ENCODE measurements around the gene NR4A1. TPM values are rescaled to one million over a fixed set of nuclear protein-coding genes. Genes with fewer than 3 reads are reported as not detected.

NR4A1 gene
- polyA plus RNA-seq, 1 donor (not counting 4 experiments of a cell fraction or from before 2014, with no cell fraction given): 3.9 TPM

DNA sequence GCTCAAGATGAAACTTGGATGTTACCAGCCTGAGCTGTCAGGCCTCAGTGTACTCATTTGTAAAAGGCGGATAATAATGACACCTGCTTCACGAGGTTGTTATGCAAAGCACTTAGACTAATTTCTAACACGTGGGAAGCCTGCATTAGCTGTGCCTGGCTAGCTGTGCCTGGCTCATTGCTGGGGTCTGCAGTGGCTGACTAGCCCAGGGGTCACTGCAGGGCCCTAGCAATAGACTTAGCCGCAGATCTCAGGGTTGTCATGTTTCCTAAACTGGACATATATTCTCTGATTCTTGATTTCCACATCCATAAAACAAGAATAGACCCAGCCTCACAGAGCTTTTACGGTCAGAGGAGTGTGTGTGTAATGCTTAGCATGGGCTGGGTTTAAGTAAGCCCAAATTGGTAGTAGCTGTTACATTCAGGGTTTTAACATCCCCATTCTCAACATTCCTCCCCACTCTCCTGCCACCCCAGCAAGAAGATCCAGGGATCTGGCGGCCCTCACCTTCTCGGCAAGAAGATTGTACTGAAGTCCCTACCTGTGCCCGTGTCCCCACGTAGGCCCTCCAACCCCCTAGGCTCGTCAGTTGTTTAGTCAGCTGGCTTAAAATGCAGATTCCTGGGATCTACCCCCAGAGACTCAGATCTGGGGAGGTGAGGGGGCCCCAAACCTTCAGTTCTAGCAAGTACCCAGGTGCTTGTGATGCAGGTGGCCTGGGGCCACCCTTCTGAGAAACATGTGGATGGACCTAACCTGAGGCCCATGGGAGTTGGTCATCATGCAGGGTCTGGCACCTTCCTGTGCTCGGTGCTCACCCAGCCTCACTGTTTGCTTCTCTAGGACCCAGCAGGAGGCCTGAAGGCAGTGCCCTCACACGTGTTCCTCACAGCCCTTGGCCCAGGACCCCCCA lies 8.6 kb downstream of the NR4A1 start:
- no peak for TF ChIP-seq CTCF (optimal IDR thresholded peaks at IDR 0.05 in 1 of 3, IDR thresholded peaks at IDR 0.05 in 1 of 3, conservative IDR thresholded peaks at IDR 0.05 in 1 of 3; ENCODE audit: extremely low read depth in 1 of 3, insufficient read depth in 2 of 3, low read length in 3 of 3)
- TF ChIP-seq EZH2 (IDR thresholded peaks at IDR 0.05; ENCODE audit: low read length): no peak
- no peak overlapping the region for H3K27ac ChIP-seq (ENCODE audit: control insufficient read depth, insufficient read depth, low read length)
- H2AFZ ChIP-seq (ENCODE audit: control insufficient read depth, low read length): no peak overlapping the region
- no peaks in the 10 kb centered on the region for H3K9me3 ChIP-seq (ENCODE audit: control insufficient read depth, low read depth, low read length)
- H3K36me3 ChIP-seq (ENCODE audit: control insufficient read depth in 2 of 2, extremely low read depth in 1 of 2, insufficient read depth in 2 of 2, low read length in 2 of 2): no peaks in the 10 kb centered on the region
- no peak overlapping the region for H3K9ac ChIP-seq (ENCODE audit: control insufficient read depth, extremely low read depth, insufficient read depth, low read length)
- FAIRE-seq: no peak
- no peak overlapping the region for H3K4me2 ChIP-seq (ENCODE audit: control insufficient read depth, extremely low read depth, insufficient read depth, low read depth, low read length)
- no peaks in the 10 kb centered on the region for H4K20me1 ChIP-seq (ENCODE audit: control insufficient read depth, extremely low read depth, insufficient read depth, low read length)
- no peaks in the 10 kb centered on the region for H3K9me1 ChIP-seq (ENCODE audit: control insufficient read depth, extremely low read depth, insufficient read depth, low read length)
- DNase-seq (ENCODE audit: low read depth, low spot score): no peak
- no peaks in the 10 kb centered on the region for H3K4me1 ChIP-seq (ENCODE audit: control insufficient read depth, extremely low read depth, insufficient read depth, low read length)
- no peak overlapping the region for H3K4me3 ChIP-seq (ENCODE audit: control insufficient read depth in 2 of 3, extremely low read depth in 1 of 3, insufficient read depth in 2 of 3, low read depth in 1 of 3, low read length in 3 of 3)
- H3K27me3 ChIP-seq (ENCODE audit: control insufficient read depth, extremely low read depth, insufficient read depth, low read length): no peaks in the 10 kb centered on the region
- H3K79me2 ChIP-seq (ENCODE audit: control insufficient read depth, insufficient read depth, low read length): no peaks in the 10 kb centered on the region
- dilution Hi-C loops (cut with MboI; ENCODE audit: extremely low pct_ligation_motif_present, low sequenced_read_pairs): no loop called here

GRCh38 chr12:52060498-52061177 lies 9.4 kb downstream of the NR4A1 start:
- H3K4me3 ChIP-seq (ENCODE audit: control insufficient read depth in 2 of 3, extremely low read depth in 1 of 3, insufficient read depth in 2 of 3, low read depth in 1 of 3, low read length in 3 of 3): no peak overlapping the region
- FAIRE-seq: no peak
- no peak for DNase-seq (ENCODE audit: low read depth, low spot score)
- H3K9me3 ChIP-seq (ENCODE audit: control insufficient read depth, low read depth, low read length): no peaks in the 10 kb centered on the region
- no peak overlapping the region for H3K9ac ChIP-seq (ENCODE audit: control insufficient read depth, extremely low read depth, insufficient read depth, low read length)
- H3K27me3 ChIP-seq (ENCODE audit: control insufficient read depth, extremely low read depth, insufficient read depth, low read length): no peaks in the 10 kb centered on the region
- no peak overlapping the region for H3K4me2 ChIP-seq (ENCODE audit: control insufficient read depth, extremely low read depth, insufficient read depth, low read depth, low read length)
- H3K4me1 ChIP-seq (ENCODE audit: control insufficient read depth, extremely low read depth, insufficient read depth, low read length): no peaks in the 10 kb centered on the region
- H4K20me1 ChIP-seq (ENCODE audit: control insufficient read depth, extremely low read depth, insufficient read depth, low read length): no peaks in the 10 kb centered on the region
- H3K36me3 ChIP-seq (ENCODE audit: control insufficient read depth in 2 of 2, extremely low read depth in 1 of 2, insufficient read depth in 2 of 2, low read length in 2 of 2): no peaks in the 10 kb centered on the region
- H3K9me1 ChIP-seq (ENCODE audit: control insufficient read depth, extremely low read depth, insufficient read depth, low read length): no peaks in the 10 kb centered on the region
- TF ChIP-seq CTCF (optimal IDR thresholded peaks at IDR 0.05 in 1 of 3, IDR thresholded peaks at IDR 0.05 in 1 of 3, conservative IDR thresholded peaks at IDR 0.05 in 1 of 3; ENCODE audit: extremely low read depth in 1 of 3, insufficient read depth in 2 of 3, low read length in 3 of 3): no peak
- no peak for TF ChIP-seq EZH2 (IDR thresholded peaks at IDR 0.05; ENCODE audit: low read length)
- H3K79me2 ChIP-seq (ENCODE audit: control insufficient read depth, insufficient read depth, low read length): no peaks in the 10 kb centered on the region
- no peak overlapping the region for H2AFZ ChIP-seq (ENCODE audit: control insufficient read depth, low read length)
- no peak overlapping the region for H3K27ac ChIP-seq (ENCODE audit: control insufficient read depth, insufficient read depth, low read length)
- dilution Hi-C loops (cut with MboI; ENCODE audit: extremely low pct_ligation_motif_present, low sequenced_read_pairs): no loop called here

Measured in keratinocyte (primary cell).